ENCODE data around the gene GNB4. TPM values are rescaled to one million over a fixed set of nuclear protein-coding genes. Genes with fewer than 3 reads are reported as not detected.

The GNB4 gene
- total RNA-seq, 1 experiment from 2014 or later, result 6.3 TPM

GRCh38 chr3:179410999-179411398 is 40.3 kb downstream of the GNB4 start:
- Histone ChIP-seq H3K9me2 (replicated peaks; ENCODE audit: low read length) (no peaks in the 10 kb centered on the region), H3K4me1 (ENCODE audit: insufficient read depth, low read length) (no peaks in the 10 kb centered on the region), H2AFZ (ENCODE audit: low read length) (no peak overlapping the region), H3K4me3 (ENCODE audit: low read length) (no peak overlapping the region), H4K20me1 (ENCODE audit: low read length) (no peaks in the 10 kb centered on the region), H3K4me2 (ENCODE audit: low read length) (no peak overlapping the region), H3K36me3 (ENCODE audit: low read depth, low read length) (no peaks in the 10 kb centered on the region), H3K9ac (ENCODE audit: low read length) (no peak overlapping the region), H3F3A (ENCODE audit: low read length, unreplicated experiment) (no peaks in the 10 kb centered on the region), H3K27me3 (ENCODE audit: low read length) (no peaks in the 10 kb centered on the region), H3K79me2 (ENCODE audit: low read length) (no peaks in the 10 kb centered on the region), H3K9me3 (ENCODE audit: low read length) (no peaks in the 10 kb centered on the region), H3K27ac (ENCODE audit: low read length) (no peak overlapping the region)
- ChIA-PET CTCF (no interaction called here), POLR2A (ENCODE audit: unreplicated experiment) (interaction anchor here (0.6 kb wide), 1 partner anchor 77 kb away, joined by 3 read pairs; no protein-coding TSS in a partner anchor)
- DNase-seq (no peak), ATAC-seq (no peak)
- TF ChIP-seq EZH2phosphoT487 (IDR thresholded peaks at IDR 0.05; ENCODE audit: borderline replicate concordance, low read length) (no peak), EZH2 (IDR thresholded peaks at IDR 0.05; ENCODE audit: low read length, unreplicated experiment) (no peak), CTCF (conservative IDR thresholded peaks at IDR 0.05; ENCODE audit: low read depth, low read length) (no peak)
- no TSS peak for BruUV-seq (replicated peaks)
- intact Hi-C loops (cut with micrococcal nuclease), result no loop called here

- ATAC-seq (peak; percentile 80), DNase-seq (peak; percentile 6)
- no peak for TF ChIP-seq EZH2 (IDR thresholded peaks at IDR 0.05; ENCODE audit: low read length, unreplicated experiment)
- no peak; the same call in 1 of the 2 replicates for TF ChIP-seq CTCF (conservative IDR thresholded peaks at IDR 0.05; ENCODE audit: low read depth, low read length)
- no peak for TF ChIP-seq EZH2phosphoT487 (IDR thresholded peaks at IDR 0.05; ENCODE audit: borderline replicate concordance, low read length)
- Histone ChIP-seq H2AFZ (ENCODE audit: low read length) (no peak overlapping the region), H3K9me2 (replicated peaks; ENCODE audit: low read length) (no peaks in the 10 kb centered on the region), H3F3A (ENCODE audit: low read length, unreplicated experiment) (no peaks in the 10 kb centered on the region), H3K79me2 (ENCODE audit: low read length) (no peaks in the 10 kb centered on the region), H3K4me3 (ENCODE audit: low read length) (no peak overlapping the region), H3K36me3 (ENCODE audit: low read depth, low read length) (no peaks in the 10 kb centered on the region), H3K4me2 (ENCODE audit: low read length) (no peak overlapping the region), H3K27ac (ENCODE audit: low read length) (no peak overlapping the region), H3K27me3 (ENCODE audit: low read length) (no peaks in the 10 kb centered on the region), H3K9me3 (ENCODE audit: low read length) (no peaks in the 10 kb centered on the region), H4K20me1 (ENCODE audit: low read length) (no peaks in the 10 kb centered on the region), H3K4me1 (ENCODE audit: insufficient read depth, low read length) (no peaks in the 10 kb centered on the region), H3K9ac (ENCODE audit: low read length) (no peak overlapping the region)
- no TSS peak for BruUV-seq (replicated peaks)
- intact Hi-C loops (cut with micrococcal nuclease), result no loop called here
- CTCF ChIA-PET, result no interaction called here
- POLR2A ChIA-PET (ENCODE audit: unreplicated experiment), result no interaction called here
These were observed 40.9 kb downstream of the GNB4 start for GRCh38 chr3:179410331-179410730.

- ATAC-seq (no peak), DNase-seq (no peak)
- H2AFZ ChIP-seq (ENCODE audit: low read length), result no peak overlapping the region
- intact Hi-C loops (cut with micrococcal nuclease), result no loop called here
- H3K27me3 ChIP-seq (ENCODE audit: low read length), result no peaks in the 10 kb centered on the region
- no TSS peak for BruUV-seq (replicated peaks)
- no peaks in the 10 kb centered on the region for H3K4me1 ChIP-seq (ENCODE audit: insufficient read depth, low read length)
- no peaks in the 10 kb centered on the region for H4K20me1 ChIP-seq (ENCODE audit: low read length)
- H3K4me2 ChIP-seq (ENCODE audit: low read length), result no peak overlapping the region
- no peak overlapping the region for H3K27ac ChIP-seq (ENCODE audit: low read length)
- ChIA-PET POLR2A (ENCODE audit: unreplicated experiment) (no interaction called here), CTCF (interaction anchor here (0.6 kb wide), 1 partner anchor 81 kb away, joined by 3 read pairs; no protein-coding TSS in a partner anchor)
- H3K9me2 ChIP-seq (replicated peaks; ENCODE audit: low read length), result no peaks in the 10 kb centered on the region
- no peaks in the 10 kb centered on the region for H3K9me3 ChIP-seq (ENCODE audit: low read length)
- H3K79me2 ChIP-seq (ENCODE audit: low read length), result no peaks in the 10 kb centered on the region
- no peak for TF ChIP-seq CTCF (conservative IDR thresholded peaks at IDR 0.05; ENCODE audit: low read depth, low read length)
- TF ChIP-seq EZH2phosphoT487 (IDR thresholded peaks at IDR 0.05; ENCODE audit: borderline replicate concordance, low read length), result no peak
- no peaks in the 10 kb centered on the region for H3F3A ChIP-seq (ENCODE audit: low read length, unreplicated experiment)
- H3K4me3 ChIP-seq (ENCODE audit: low read length), result no peak overlapping the region
- H3K9ac ChIP-seq (ENCODE audit: low read length), result no peak overlapping the region
- peaks cover 11% of the 10 kb centered on the region; the same call in 1 of the 2 replicates for H3K36me3 ChIP-seq (ENCODE audit: low read depth, low read length)
These were observed 47.0 kb downstream of the GNB4 start for GRCh38 chr3:179404307-179404706.
